ENCODE measurements around the gene PIP5KL1.

Gene PIP5KL1

GRCh38 chr9:127968700-127969383, 38.3 kb upstream of the PIP5KL1 start:
- DNase-seq (ENCODE audit: extremely low read depth in 1 of 2, low read depth in 1 of 2): no peak

- no peak for DNase-seq (ENCODE audit: extremely low read depth in 1 of 2, low read depth in 1 of 2)
These were observed 37.5 kb upstream of the PIP5KL1 start for GRCh38 chr9:127968042-127968441.

GRCh38 chr9:127967151-127967809, 36.7 kb upstream of the PIP5KL1 start:
- DNase-seq (ENCODE audit: extremely low read depth in 1 of 2, low read depth in 1 of 2): no peak

DNA sequence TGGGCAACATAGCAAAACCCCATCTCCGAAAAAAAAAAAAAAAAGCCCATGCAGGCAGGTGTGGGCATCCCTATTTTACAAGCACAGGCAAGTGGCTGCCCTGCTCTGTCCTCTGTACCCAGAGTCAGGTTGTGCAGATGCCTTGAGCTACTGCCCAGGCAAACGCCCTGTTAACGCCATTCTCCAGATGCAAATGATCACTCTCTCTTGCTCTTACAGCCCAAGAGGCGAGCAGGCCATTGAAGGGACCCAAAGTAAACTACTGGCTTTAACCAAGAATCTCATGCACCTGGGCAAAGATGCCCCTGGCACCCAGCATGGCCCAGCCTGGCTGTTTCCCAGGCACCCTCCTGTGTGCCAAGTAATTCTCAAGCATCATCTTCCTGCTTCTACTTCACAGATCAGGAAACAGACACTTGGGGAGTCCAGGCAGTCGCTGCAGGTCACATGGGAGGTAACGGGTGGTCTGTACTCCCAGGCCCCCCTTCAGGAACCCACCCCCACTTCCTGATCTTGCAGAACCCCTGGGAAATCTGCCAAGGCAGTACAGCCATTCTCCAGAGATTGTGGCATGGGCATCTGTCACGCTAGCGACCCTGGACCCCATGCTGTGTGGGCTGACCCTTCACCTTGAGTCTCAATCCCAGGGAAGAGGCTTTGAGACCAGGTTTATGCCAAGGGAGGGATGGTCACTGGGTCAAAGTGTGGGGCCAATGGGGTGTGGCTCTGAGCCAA, 36.0 kb upstream of the PIP5KL1 start:
- no peak for DNase-seq (ENCODE audit: extremely low read depth in 1 of 2, low read depth in 1 of 2)

- no peak for DNase-seq (ENCODE audit: extremely low read depth in 1 of 2, low read depth in 1 of 2)
These were observed 35.4 kb upstream of the PIP5KL1 start for GRCh38 chr9:127965953-127966352.

GRCh38 chr9:127963359-127964064, 32.9 kb upstream of the PIP5KL1 start:
- no peak for DNase-seq (ENCODE audit: extremely low read depth in 1 of 2, low read depth in 1 of 2)

DNA sequence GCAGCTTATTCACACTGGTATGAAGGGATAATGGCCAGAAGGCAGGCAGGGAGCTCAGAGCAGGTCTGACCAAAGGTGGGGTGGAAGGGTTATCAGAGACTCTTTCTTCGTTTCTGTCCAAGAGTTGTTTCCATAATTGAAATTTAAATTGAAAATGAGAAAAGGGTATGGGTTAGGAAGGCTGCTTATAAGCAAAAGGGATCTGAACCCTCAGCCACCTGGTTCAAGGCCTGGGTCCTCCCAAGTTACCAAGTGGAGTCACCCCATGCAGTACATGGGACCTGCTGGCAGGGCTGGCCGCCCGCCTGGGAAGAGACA, 32.4 kb upstream of the PIP5KL1 start:
- no peak for DNase-seq (ENCODE audit: extremely low read depth in 1 of 2, low read depth in 1 of 2)

- DNase-seq (ENCODE audit: extremely low read depth in 1 of 2, low read depth in 1 of 2): no peak
These were observed 31.7 kb upstream of the PIP5KL1 start for GRCh38 chr9:127962278-127962677.

DNA sequence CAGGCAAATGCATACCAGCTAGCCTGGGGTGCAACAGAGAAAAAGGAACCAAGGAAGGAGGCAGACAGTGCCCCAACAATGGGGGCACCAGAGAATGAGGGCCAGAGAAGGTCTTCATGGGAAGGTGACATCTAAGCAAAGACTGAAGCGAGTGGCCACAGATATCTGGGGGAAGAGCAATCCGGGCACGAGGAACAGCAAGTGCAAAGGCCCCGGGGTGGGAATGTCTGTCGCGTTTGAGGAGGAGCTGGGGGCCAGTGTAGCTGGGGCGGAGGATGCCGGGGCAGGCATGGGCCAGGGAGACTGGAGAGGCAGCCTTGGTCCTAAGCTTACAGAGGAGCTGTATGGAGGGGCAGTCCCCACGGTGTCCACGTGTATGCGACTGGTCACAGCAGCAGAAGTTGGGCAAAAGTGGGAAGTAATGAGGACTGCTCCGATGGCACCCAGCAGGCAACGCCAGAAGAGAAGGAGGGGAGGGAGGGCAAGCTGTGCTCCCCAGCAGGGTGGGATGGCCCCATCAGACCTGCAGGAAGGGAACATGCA, 31.1 kb upstream of the PIP5KL1 start:
- DNase-seq (ENCODE audit: extremely low read depth in 1 of 2, low read depth in 1 of 2): no peak

DNA sequence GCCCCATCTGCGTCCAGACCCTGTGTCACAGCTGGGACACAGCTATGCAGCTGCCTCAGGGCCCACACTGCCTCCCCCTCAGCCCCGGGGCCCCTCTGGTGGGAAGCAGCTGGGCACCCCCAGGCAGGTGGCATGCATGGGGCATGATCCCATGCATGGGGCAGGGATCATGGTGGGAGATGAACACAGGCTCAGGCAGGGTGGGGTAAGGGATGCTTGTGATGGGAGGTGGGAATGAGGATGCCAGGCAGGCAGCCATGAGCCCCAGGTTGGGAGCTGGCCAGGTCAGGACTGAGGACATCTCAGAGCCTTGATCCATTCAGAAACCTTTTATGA, 30.5 kb upstream of the PIP5KL1 start:
- no peak for DNase-seq (ENCODE audit: extremely low read depth in 1 of 2, low read depth in 1 of 2)

GRCh38 chr9:127960410-127961154, 30.0 kb upstream of the PIP5KL1 start:
- no peak for DNase-seq (ENCODE audit: extremely low read depth in 1 of 2, low read depth in 1 of 2)

DNA sequence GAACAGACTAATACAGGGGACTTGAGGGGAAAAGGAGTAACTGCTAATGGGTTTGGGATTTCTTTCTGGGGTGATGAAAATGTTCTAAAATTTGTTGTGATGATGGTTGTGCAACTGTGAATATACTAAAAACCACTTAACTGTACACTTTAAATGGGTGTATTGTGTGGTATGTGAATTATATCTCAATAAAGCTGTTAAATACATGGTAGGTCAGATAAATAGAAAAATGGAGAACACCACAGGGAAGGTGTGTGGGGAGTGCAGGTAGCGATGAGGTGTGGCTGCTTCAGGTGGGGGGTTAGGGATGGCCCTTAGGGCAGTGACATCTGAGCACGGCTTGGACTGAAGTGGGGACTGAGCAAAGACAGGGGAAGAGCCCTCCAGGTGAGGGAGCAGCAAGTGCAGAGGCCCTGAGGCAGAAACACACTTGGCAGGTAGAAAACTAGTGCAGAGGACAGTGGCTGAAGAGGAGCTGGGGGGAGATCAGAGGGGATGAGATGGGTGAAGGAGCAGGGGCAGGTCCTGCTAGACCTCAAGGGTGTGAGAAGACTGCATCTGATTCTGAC, 29.3 kb upstream of the PIP5KL1 start:
- no peak for DNase-seq (ENCODE audit: extremely low read depth in 1 of 2, low read depth in 1 of 2)

- DNase-seq (ENCODE audit: extremely low read depth in 1 of 2, low read depth in 1 of 2): no peak
These were observed 28.8 kb upstream of the PIP5KL1 start for GRCh38 chr9:127959398-127959797.

DNA sequence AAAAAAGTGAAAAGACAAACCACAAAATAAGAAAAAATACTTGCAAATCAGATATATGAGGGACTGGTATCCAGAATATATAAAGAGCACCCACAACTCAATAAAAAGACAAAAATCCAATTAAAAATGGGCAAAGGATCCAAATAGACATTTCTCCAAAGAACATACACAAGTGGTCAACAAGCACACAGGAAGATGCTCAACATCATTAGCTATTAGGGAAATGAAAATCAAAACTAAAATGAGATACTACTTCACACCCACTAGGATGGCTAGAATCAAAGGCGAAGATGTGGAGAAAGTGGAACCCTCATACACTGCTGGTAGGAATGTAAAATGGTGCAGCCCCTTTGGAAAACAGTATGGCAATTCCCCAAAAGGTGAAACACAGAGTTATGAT, 28.2 kb upstream of the PIP5KL1 start:
- DNase-seq (ENCODE audit: extremely low read depth in 1 of 2, low read depth in 1 of 2): no peak

DNA sequence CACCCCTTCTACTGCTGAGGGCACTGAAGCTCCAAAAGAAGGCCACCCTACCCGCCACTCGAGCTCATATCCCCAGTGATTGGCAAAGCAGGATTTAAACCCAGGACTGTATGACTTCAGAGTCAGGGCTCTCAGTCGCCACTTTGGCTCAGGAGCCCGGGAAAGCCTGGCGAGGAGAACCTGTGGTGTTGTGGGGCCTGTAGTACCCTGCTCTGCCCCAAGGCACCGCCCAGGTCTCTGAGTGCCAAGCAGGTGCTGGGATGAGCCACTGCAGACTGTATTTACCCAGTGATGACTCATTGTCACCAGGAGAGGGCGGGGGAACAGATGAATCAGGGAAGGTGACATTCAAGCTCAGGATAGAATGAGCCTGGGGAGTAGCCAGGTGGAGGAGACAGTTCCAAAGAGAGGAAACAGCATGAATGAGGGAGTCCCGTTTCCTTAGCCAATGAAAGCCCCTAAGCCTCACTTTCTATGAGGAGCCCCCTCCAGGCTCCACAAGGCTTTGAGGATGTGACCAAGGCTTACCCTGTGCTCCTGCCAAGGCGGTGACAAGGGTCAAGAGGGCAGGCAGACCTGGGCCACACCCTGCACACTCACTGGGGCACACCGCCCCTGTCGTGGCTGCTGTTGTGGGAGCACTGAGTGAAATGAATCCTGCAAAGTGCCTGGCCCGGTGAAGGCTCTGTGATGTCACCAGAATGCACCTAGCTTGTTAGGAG, 24.9 kb upstream of the PIP5KL1 start:
- peak; percentile 67 to 71 for DNase-seq (ENCODE audit: extremely low read depth in 1 of 2, low read depth in 1 of 2)

DNA sequence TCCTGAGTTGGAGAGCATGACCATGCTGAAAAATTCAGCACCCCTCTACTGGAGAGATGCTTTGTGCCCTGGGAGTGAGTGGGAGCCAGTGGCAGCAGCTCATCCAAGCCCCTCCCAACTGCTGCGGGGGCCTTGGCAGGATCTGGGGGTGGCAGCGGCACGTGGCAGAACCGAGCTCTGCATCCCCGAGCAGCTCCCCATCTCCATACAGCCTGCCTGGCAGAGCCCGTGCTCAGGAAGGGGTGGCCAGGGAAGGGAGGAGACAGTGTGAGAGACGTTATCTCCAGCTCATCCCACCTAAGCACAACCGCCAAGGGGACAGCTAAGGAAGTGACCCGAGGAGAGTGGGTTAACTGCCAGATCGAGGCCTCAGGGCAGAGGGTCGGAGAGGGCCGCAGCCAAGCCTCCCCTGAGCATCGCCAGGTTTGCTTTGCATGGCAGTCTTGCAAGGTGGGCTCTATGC, 24.3 kb upstream of the PIP5KL1 start:
- no peak for DNase-seq (ENCODE audit: extremely low read depth in 1 of 2, low read depth in 1 of 2)

- no peak for DNase-seq (ENCODE audit: extremely low read depth in 1 of 2, low read depth in 1 of 2)
These were observed 23.4 kb upstream of the PIP5KL1 start for GRCh38 chr9:127953768-127954505.

GRCh38 chr9:127953154-127953553, 22.6 kb upstream of the PIP5KL1 start:
- DNase-seq (ENCODE audit: extremely low read depth in 1 of 2, low read depth in 1 of 2): no peak
